NCI-H345 (cell line): Measurements from ENCODE around the gene ATP6AP2.
"Not testable (repeated sequence)": the region's sequence is repeated elsewhere in the genome, so short reads cannot be mapped to it uniquely, and the experiment has no call there.

ENCODE experiments used
- DNase-seq: peaks from one replicate; lab custom pipeline; 2025; lab: John Stamatoyannopoulos, UW

ATP6AP2 gene

DNA sequence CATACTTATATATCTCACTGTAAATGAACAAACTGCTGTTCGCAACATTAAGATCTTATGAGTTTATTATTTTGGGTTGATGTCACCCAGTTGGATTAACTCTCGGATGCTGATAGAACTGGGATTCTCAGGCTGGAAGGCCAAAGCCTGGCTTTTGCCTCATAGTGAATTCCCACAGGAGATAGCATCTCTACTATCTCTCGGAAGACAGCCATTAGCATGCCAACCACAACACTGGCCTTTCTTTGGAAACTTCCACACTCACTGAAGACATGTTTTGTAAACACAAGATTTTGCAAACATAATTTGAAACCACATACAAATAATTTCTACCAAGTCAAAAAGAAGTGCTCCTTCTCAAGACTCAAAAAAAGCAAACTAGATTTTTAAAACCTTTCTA is 4.5 kb upstream of the ATP6AP2 start:
- no peak for DNase-seq

DNA sequence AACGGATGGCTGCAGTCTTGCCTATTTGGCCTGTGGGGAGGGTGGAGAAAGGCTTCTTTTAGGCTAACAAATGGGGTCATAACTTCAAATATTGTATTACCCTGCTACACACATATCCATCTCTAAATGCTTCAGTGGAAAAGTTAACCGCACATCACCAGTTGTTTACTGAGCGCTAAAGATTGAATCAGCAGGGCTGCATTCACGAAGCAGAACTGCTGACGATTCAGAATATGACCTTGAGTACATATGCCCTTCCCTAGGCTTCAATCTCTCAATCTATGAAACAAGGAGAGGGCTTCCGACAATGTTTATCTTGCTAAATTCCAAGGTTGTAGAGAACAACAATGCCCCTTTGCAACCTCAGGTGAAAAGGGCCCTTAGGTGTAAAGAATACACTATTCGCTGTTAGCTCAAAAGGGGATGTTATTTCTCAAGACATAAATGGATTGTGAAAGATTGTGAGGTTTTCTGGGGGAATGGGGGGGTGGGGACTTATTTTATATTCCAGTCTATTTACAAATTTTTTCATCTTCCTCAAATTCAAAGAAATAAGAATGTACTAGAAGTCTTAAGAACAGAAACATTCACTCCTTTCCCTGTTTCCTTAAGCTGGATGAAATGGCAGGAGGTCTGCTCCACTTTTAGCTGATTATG is 2.6 kb upstream of the ATP6AP2 start:
- no peak for DNase-seq

- no peak for DNase-seq
Observed at GRCh38 chrX:40579141-40579540, 1.6 kb upstream of the ATP6AP2 start.

- no peak for DNase-seq
Observed at GRCh38 chrX:40579900-40580536, 752 bp upstream of the ATP6AP2 start.

DNA sequence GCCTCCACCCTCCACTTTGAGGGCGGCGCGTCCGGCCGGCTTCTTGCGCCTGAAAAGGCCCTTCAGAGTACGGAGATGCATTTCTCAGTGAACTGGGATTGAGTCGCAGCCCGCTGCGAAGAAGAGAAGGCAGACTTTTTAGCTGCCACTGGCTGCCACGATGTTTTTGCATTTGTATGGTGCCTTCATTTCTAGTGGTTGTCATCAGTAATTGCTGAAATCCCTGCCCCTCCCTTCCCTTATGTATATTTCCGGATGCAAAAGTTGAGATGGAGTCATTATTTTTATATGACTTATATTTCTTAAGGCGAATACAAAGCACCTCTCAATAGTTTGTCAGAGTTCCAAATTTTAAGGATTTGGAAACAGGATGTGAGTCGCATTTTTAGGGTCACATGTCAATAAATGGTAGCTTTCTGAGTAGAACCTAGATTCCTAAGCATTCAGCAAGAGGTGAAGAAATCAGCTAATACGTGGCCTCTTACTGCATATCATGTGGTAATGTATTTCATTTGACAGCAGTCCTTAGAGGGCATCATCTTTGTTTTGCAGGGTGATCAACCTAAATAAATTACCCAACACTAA is 658 bp downstream of the ATP6AP2 start:
- DNase-seq = no peak

DNA sequence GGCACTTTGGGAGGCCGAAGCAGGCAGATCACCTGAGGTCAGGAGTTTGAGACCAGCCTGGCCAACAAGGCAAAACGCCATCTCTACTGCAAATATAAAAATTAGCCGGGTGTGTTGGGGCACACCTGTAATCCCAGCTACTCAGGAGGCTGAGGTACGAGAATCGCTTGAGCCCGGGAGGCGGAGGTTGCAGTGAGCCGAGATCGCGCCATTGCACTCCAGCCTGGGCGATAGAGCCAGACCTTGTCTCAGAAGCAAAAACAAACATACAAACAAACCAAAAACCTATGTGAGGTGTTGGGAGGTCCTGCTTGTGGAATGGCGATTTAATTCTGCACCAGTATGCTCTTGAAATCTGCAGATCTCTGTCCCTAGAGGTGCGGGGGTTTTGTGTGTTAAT is 1.4 kb downstream of the ATP6AP2 start:
- not testable (repeated sequence) for DNase-seq

- no peak for DNase-seq
Observed at GRCh38 chrX:40582811-40583210, 2.0 kb downstream of the ATP6AP2 start.

- not testable (repeated sequence) for DNase-seq
Observed at GRCh38 chrX:40587623-40588022, 6.9 kb downstream of the ATP6AP2 start.

DNA sequence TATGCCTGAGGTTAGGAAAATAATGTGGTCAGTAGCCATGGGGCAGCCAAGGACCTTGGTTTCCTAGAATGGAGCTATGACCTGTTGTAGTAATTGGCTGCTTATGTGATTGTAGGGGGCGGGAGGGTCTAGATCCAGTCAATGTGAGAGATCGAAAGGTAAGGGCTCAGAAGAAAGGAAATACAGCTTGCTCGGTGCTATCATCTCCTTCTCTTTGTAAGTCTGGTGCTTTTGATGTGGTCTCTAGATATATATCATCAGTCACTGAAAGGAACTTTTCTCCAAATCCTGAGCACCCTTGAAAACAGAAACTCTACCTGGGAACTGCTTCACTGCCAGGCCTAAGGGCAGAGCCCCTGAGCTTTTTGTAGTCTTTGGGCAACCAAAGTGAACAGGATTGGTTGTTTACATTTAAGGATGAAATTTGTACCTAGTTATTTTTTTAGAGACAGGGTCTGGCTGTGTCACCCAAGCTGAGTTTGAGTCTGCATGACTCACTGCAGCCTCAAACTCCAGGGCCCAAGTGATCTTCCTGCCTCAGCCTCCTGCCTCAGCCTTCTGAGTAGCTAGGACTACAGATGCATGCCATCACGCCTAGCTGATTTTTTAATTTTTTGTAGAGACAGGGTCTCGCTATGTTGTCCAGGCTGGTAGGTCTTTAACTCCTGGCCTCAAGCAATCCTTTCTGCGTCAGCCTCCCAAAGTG is 9.0 kb downstream of the ATP6AP2 start:
- DNase-seq = not testable (repeated sequence)

DNA sequence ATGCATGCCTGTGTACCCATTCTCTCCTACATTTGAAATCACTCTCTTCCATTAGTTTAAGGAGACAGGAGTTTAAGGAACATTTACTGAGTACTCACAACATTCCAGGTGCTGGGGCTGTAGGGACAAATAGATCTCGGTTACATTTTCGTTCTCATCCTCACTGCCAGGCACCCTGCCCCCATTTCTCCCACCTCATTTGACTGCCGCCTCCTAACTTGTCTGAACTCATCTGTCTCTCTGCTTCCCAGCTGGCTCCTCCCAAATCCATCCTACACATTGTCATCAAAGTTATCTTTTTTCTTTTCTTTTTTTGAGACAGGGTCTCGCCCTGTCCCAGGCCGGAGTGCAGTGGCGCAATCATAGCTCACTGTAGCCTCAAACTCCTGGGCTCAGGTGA is 22.7 kb downstream of the ATP6AP2 start:
- no peak for DNase-seq

GRCh38 chrX:40607381-40607780 is 26.6 kb downstream of the ATP6AP2 start:
- DNase-seq = no peak

GRCh38 chrX:40612511-40612910 is 31.7 kb downstream of the ATP6AP2 start:
- no peak for DNase-seq

DNA sequence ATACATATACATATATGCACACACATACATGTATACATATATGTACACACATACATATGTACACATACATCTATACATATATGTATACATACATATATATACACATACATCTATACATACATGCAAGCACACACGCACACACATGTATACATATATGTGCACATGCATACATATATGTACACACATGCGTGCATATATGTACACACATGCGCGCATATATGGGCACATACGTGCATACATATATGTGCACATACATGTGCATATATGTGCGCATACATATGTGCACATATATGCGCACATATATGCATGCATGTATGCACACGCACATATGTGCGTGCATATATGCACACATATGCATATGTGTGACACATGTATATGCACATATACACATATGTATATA is 35.2 kb downstream of the ATP6AP2 start:
- no peak for DNase-seq

- no peak for DNase-seq
Observed at GRCh38 chrX:40617566-40617965, 36.8 kb downstream of the ATP6AP2 start.

- no peak for DNase-seq
Observed at GRCh38 chrX:40622479-40623138, 41.8 kb downstream of the ATP6AP2 start.

DNA sequence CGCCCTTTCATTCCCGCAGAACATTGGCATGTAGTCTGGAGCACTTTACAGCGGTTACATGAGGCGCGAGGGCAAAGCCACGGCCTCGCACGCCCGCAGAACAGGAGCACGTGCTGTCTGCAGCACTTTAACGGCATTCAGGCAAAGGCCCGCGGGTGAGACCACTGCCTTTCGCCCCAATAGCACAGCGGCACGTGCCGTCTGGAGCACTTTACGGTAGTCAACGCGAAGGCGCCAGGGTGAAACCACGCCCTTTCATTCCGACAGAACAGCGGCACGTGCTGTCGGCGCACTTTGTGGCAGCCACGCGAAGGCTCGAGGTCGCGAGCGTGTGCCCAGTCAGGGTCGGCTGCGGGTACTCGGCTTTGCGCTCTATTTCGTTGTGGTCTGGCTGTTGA is 42.4 kb downstream of the ATP6AP2 start, which contains the start of gene MPC1L:
Gene MPC1L, plus strand, starts transcription at position 290 of the 398 bp plus-strand sequence. CDS start 138 bp downstream, outside the sequence.
- DNase-seq = no peak

- no peak for DNase-seq
Observed at GRCh38 chrX:40623665-40624064, 42.9 kb downstream of the ATP6AP2 start.

DNA sequence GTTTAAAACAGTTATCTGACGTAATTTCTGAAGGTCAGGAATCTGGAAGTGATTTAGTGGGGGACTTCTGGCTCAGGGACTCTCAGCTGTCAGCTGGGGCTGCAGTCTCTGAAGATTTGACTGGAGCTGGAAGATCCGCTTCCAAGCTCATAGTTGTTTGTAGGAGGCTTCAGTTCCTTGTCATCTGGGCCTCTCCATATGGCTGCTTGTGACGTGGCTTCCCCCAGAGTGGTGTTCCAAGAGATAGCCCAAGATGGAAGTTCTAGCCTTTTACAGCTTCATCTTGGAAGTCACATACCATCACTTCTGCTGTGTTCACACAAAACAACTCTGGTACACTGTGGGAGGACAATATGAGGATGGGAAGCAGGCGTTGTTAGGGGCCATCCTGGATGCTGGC is 44.5 kb downstream of the ATP6AP2 start:
- DNase-seq = no peak

GRCh38 chrX:40628506-40628905 is 47.7 kb downstream of the ATP6AP2 start:
- DNase-seq = no peak

DNA sequence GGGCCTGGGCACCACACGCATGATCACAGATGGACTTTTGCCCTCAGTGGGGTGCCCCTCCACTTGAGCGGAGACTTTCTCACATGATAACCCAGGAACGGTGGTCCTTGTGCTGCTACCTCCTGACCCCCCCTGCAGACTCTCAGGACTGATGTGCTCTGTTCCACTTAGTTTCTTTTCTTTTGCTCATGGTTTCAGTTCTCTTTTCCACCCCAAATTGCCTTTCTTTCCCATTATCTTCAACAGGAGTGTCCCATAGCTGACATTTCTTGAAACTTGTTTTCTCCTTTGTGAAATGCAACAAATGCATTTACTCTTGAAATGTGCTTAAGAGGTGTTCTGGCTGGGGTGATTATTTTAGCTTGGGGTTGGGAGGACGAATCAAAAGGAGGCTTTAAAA is 51.4 kb downstream of the ATP6AP2 start:
- no peak for DNase-seq

DNA sequence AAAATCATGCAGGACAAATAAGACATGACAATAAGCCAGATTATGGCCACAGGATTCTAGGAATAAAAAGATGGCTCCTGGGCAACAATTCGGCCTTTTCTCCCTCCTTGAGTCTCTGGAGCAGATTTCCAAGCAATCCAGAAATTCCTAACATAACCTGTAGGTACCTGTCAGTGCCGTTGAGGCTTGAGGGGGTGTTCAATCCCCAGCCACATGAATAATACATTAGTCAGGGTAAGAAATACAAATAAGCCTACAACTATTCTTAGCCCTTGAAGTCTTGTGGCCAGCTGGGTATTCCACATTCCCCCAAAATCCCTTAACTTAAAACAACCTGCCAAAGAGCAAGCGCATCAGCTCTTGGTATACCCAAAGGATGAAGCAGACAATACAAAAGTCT is 56.9 kb downstream of the ATP6AP2 start:
- DNase-seq = no peak

GRCh38 chrX:40644176-40644575 is 63.4 kb downstream of the ATP6AP2 start:
- no peak for DNase-seq
